Small intestine (tissue), 7 donors: Measurements from ENCODE around the gene EXD3. TPM values are rescaled to one million over a fixed set of nuclear protein-coding genes. Genes with fewer than 3 reads are reported as not detected.
A peak's percentile ranks its signal among the peaks of the same experiment; 100 is the strongest.

Experiments
- DNase-seq, 2 donors: peaks; one replicate each; pipeline versions ENCODE4 v3.0.0 to v3.0.0-alpha.2; 2013
- FAIRE-seq: peaks from 2 replicates; lab custom pipeline; 2012; peaks lifted over from hg19 to GRCh38; lab: Jason Lieb, UNC
- H3K27ac ChIP-seq, 3 donors: one replicate each; pipeline ENCODE4 v1.5.1; 2013; ENCODE audit warnings: low read length in 2 of 3, mild to moderate bottlenecking in 2 of 3, control low read depth in 1 of 3, inconsistent platforms in 1 of 3, low read depth in 1 of 3, moderate library complexity in 1 of 3
- H3K27me3 ChIP-seq, 3 donors: one replicate each; pipeline ENCODE4 v1.6.1; 2013; ENCODE audit warnings: low read length in 3 of 3, inconsistent platforms in 1 of 3; ENCODE audit not compliant: control insufficient read depth in 3 of 3, insufficient read depth in 3 of 3
- H3K36me3 ChIP-seq, 3 donors: one replicate each; pipeline ENCODE4 v1.6.1; 2013; ENCODE audit warnings: low read length in 3 of 3, inconsistent platforms in 1 of 3, low read depth in 1 of 3, mild to moderate bottlenecking in 1 of 3, moderate library complexity in 1 of 3; ENCODE audit not compliant: control insufficient read depth in 3 of 3, insufficient read depth in 2 of 3
- H3K4me1 ChIP-seq, 3 donors: one replicate each; pipeline ENCODE4 v1.6.1; 2013; ENCODE audit warnings: low read length in 2 of 3, inconsistent platforms in 1 of 3, low read depth in 1 of 3, mild to moderate bottlenecking in 1 of 3, moderate library complexity in 1 of 3; ENCODE audit not compliant: control insufficient read depth in 3 of 3, insufficient read depth in 2 of 3
- H3K4me3 ChIP-seq, 3 donors: one replicate each; pipeline ENCODE4 v1.5.1; 2013; ENCODE audit warnings: low read length in 3 of 3, control low read depth in 1 of 3, inconsistent platforms in 1 of 3, low read depth in 1 of 3, mild to moderate bottlenecking in 1 of 3, moderate library complexity in 1 of 3
- H3K9me3 ChIP-seq, 2 donors: one replicate each; pipeline ENCODE4 v1.6.1; 2013; ENCODE audit warnings: low read depth in 1 of 2, low read length in 1 of 2; ENCODE audit not compliant: control insufficient read depth in 2 of 2, insufficient read depth in 1 of 2
- WGBS, 3 donors: extraction: QIAGEN DNeasy Blood & Tissue Kit; methylation state at CpG; one replicate each; pipeline ENCODE4 v1.1.7; 2013; 5-methylcytosine and 5-hydroxymethylcytosine counted together
- polyA plus RNA-seq, 4 donors: library from polyadenylated mRNA; stranded (reverse) in 3 of 4; unstranded in 1 of 4; fragments of 200-250 nt in 3 of 4; fragments of 120-200 nt in 1 of 4; gene quantifications; one replicate each; pipeline versions ENCODE4 v1.2.1 to v1.2.3, GENCODE V29; 2013
- donor health status: healthy with polysubstance abuse.
- donor health status: control.
- donor health status: control.
- donor health status: Bipolar disorder and iron deficiency.
- donor health status: healthy.

The EXD3 gene
- polyA plus RNA-seq, 4 donors, result 15.0 to 47.8 (median 32.4) TPM

DNA sequence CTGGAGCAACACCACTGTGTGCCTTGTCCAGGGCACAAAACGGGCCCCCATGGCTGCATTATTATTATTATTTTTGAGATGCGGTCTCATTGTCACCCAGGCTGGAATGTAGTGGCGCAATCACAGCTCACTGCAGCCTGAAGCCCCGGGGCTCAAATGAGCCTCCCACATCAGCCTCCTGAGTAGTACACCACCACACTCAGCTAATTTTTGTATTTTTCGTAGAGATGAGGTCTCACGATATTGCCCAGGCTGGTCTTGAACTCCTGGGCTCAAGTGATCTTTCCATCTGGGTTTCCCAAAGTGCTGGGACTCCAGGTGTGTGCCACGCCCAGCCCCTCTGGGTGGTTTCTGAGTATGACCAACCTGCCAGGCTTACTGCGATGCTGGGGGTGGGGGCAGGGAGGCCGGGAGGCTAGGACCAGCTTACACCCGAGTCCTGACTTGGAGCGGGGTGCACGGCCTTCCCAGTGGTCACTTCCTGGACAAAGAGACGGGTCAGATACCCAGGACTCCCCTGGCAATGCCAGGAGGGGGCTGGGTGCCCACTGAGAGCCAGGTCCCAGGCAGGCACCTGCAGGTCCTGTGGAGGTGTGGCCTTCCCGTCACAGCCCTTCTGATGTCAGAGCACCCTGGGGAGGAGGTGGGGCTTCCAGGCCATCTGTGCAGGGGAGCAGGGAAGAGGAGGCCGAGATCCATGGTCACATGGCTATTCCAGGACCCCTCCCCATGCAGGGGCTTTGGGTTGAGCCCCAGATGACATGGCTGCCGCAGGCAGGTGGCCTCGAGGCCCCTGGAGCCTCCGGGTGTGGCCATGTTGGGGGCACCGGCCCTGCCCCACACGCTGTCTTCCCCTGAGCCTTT lies 112.5 kb downstream of the EXD3 start:
- Histone ChIP-seq H3K27ac (peak overlapping the region; percentile 60 to 98 (median 94)), H3K4me3 (no peak overlapping the region), H3K9me3 (no peaks in the 10 kb centered on the region), H3K36me3 (peaks cover 0 to 3% (median 0%) of the 10 kb centered on the region in 3 donors), H3K27me3 (no peaks in the 10 kb centered on the region), H3K4me1 (peaks cover 5 to 95% (median 6%) of the 10 kb centered on the region in 3 donors)
- DNase-seq (peak; percentile 78 to 84), FAIRE-seq (no peak)
- 30 to 62% (median 43%) methylated on average over 19 to 20 of the region's 20 CpGs for WGBS, 3 donors

DNA sequence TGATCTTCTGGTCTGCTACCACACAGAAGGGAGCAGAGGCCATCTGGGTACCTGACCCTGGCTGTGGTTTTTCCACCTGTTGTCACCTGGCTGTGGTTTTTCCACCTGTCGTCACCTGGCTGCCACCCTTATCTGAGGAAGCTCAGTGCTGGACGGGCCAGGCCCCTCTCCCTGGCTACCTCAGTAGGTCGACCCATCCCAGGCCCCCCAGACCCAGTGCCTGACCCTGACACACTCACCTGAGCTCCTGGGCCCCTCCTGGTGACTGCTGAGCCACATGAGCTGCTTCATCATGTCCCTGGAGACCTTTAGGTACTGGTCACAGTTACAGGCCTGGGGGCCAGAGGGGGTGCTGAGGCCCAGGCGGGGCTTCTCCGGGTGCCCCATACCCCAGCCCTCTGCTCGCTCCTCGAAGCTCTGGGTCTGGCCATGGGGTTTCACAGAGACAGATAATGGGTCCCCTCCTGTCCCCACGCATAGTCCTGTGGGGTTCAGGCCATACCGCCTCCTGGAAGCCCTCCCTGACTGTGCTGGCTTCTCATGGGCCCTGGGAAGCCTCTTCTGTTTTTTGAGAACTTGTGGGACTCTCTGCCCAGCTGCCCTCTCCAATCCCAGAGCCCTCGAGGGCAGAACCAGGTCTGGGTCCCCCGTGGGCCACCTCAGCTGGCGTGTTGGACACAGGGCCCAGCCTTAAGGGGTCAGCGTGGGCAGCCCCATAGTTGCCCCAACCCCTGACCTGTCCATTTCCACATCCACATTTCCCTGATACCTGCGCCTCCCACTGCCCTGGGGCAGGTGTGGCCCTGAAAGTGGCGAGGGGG lies 113.4 kb downstream of the EXD3 start:
- no peak overlapping the region for H3K4me3 ChIP-seq
- peak overlapping the region in 1 of 3 donors; percentile 98 for H3K27ac ChIP-seq
- peaks cover 3 to 95% (median 7%) of the 10 kb centered on the region in 3 donors for H3K4me1 ChIP-seq
- no peaks in the 10 kb centered on the region for H3K27me3 ChIP-seq
- DNase-seq (no peak), FAIRE-seq (no peak)
- peaks cover 0 to 3% (median 0%) of the 10 kb centered on the region in 3 donors for H3K36me3 ChIP-seq
- no peaks in the 10 kb centered on the region for H3K9me3 ChIP-seq
- WGBS, 3 donors, result 63 to 80% (median 68%) methylated on average over 15 of the region's 15 CpGs

DNA sequence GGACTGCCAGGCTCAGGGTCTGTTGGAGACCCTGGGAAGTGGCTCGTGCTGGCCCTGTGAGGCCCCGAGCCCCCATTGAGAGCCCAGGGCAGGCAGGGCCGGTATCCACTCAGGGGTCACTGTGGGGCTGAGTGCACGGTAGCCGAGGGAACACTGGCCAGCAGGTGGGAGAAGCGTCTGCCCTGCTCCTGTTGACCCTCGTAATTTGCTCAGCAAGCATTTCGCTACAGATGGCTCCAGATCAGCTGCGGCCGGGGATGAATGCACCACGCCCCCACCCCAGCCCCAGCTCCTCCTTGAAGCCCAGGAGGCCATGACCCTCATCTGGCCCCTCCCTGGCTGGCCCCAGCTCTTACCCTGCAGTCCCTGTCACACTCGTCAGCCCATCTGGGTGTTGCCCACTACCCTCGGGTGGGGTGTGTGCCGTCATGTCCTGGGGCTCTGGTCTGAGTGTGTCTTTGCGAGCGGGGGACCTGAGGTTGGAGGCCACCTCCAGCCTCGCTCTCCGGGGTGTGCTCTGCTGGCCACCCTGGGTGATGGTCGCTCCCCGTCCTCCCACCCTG lies 114.8 kb downstream of the EXD3 start:
- H3K36me3 ChIP-seq, result peaks cover 0 to 4% (median 0%) of the 10 kb centered on the region in 3 donors
- 46 to 60% (median 48%) methylated on average over 17 to 20 of the region's 20 CpGs for WGBS, 3 donors

GRCh38 chr9:137307255-137308056 lies 115.5 kb downstream of the EXD3 start:
- DNase-seq (peak; percentile 77 to 90), FAIRE-seq (no peak)
- Histone ChIP-seq H3K27ac (peak overlapping the region in 2 of 3 donors; percentile 26 to 79), H3K9me3 (no peaks in the 10 kb centered on the region), H3K27me3 (no peaks in the 10 kb centered on the region), H3K4me3 (peak overlapping the region in 1 of 3 donors; percentile 55), H3K36me3 (peaks cover 0 to 4% (median 0%) of the 10 kb centered on the region in 3 donors), H3K4me1 (peaks cover 7 to 93% (median 7%) of the 10 kb centered on the region in 3 donors)
- WGBS, 3 donors, result 11 to 35% (median 24%) methylated on average over 26 to 30 of the region's 30 CpGs

More for the DNA sequence above, 114.8 kb downstream of the EXD3 start:
- Histone ChIP-seq H3K4me1 (peaks cover 7 to 95% (median 7%) of the 10 kb centered on the region in 3 donors), H3K27ac (peak overlapping the region in 1 of 3 donors; percentile 79), H3K4me3 (no peak overlapping the region), H3K27me3 (no peaks in the 10 kb centered on the region), H3K9me3 (no peaks in the 10 kb centered on the region)
- DNase-seq, result peak in 1 of 2 donors; percentile 65
- no peak for FAIRE-seq

GRCh38 chr9:137306850-137307254 lies 116.1 kb downstream of the EXD3 start:
- Histone ChIP-seq H3K4me1 (peaks cover 5 to 87% (median 7%) of the 10 kb centered on the region in 3 donors), H3K27me3 (no peaks in the 10 kb centered on the region)
- WGBS, 3 donors, result 12 to 36% (median 32%) methylated on average over 19 to 23 of the region's 23 CpGs

GRCh38 chr9:137306066-137306849 lies 116.7 kb downstream of the EXD3 start:
- H3K27me3 ChIP-seq, result no peaks in the 10 kb centered on the region
- H3K36me3 ChIP-seq, result peaks cover 0 to 4% (median 0%) of the 10 kb centered on the region in 3 donors
- WGBS, 3 donors, result 15 to 25% (median 18%) methylated on average over 26 to 30 of the region's 30 CpGs
- H3K4me1 ChIP-seq, result peaks cover 5 to 81% (median 7%) of the 10 kb centered on the region in 3 donors
- DNase-seq (no peak), FAIRE-seq (no peak)
- H3K4me3 ChIP-seq, result peak overlapping the region in 1 of 3 donors; percentile 55
- peak overlapping the region in 2 of 3 donors; percentile 65 to 79 for H3K27ac ChIP-seq
- H3K9me3 ChIP-seq, result no peaks in the 10 kb centered on the region

More at GRCh38 chr9:137306850-137307254, 116.1 kb downstream of the EXD3 start:
- DNase-seq, result no peak
- peaks cover 0 to 4% (median 0%) of the 10 kb centered on the region in 3 donors for H3K36me3 ChIP-seq
- no peak for FAIRE-seq
- H3K4me3 ChIP-seq, result peak overlapping the region in 1 of 3 donors; percentile 55
- peak overlapping the region in 2 of 3 donors; percentile 26 to 79 for H3K27ac ChIP-seq
- H3K9me3 ChIP-seq, result no peaks in the 10 kb centered on the region

GRCh38 chr9:137305798-137306065 lies 117.2 kb downstream of the EXD3 start:
- Histone ChIP-seq H3K4me1 (peaks cover 5 to 76% (median 7%) of the 10 kb centered on the region in 3 donors), H3K27ac (peak overlapping the region in 2 of 3 donors; percentile 65 to 79), H3K27me3 (no peaks in the 10 kb centered on the region), H3K9me3 (no peaks in the 10 kb centered on the region), H3K36me3 (peaks cover 0 to 4% (median 0%) of the 10 kb centered on the region in 3 donors), H3K4me3 (peak overlapping the region in 2 of 3 donors; percentile 2 to 55)
- DNase-seq (no peak), FAIRE-seq (no peak)
- 8 to 18% (median 9%) methylated on average over 7 to 8 of the region's 8 CpGs for WGBS, 3 donors
